IMR-90 (cell line): ENCODE results near the gene AHR. TPM values are rescaled to one million over a fixed set of nuclear protein-coding genes. Genes with fewer than 3 reads are reported as not detected.

Source experiments
- ATAC-seq: fragments of 200-7000 bp; cut with Tn5 transposase; 2 replicates; pipeline ENCODE4 v1.9.1; 2020; ENCODE audit warnings: low read depth, mild to moderate bottlenecking, moderate library complexity
- BruUV-seq: library from RNA; stranded (reverse); fragments of 400-500 nt; replicated peaks from 2 replicates; lab custom pipeline; 2021; lab: Mats Ljungman, UMichigan
- CTCF ChIA-PET: fragments of 300-600 bp; formaldehyde crosslinking; extraction: SDS; loops from one replicate; lab custom pipeline; 2021; ENCODE audit warnings: antibody characterized with exemption; lab: Yijun Ruan, JAX
- POLR2A ChIA-PET: fragments of 300-600 bp; sonication (Branson Sonifier 250); formaldehyde crosslinking; loops from one replicate; lab custom pipeline; 2022; ENCODE audit warnings: antibody characterized with exemption; ENCODE audit not compliant: unreplicated experiment; lab: Charles Lee
- DNase-seq: peaks from one replicate; pipeline ENCODE4 v3.0.0; 2013
- H2AFZ ChIP-seq: replicated peaks from 2 replicates; pipeline ENCODE3; 2013; ENCODE audit warnings: low read length, mild to moderate bottlenecking; ENCODE audit not compliant: poor library complexity
- H2AK5ac ChIP-seq: 2 replicates; pipeline ENCODE4 v1.6.1; 2013; ENCODE audit warnings: low read depth, low read length, inconsistent platforms
- H2AK9ac ChIP-seq: replicated peaks from 2 replicates; pipeline ENCODE3; 2013; ENCODE audit warnings: mild to moderate bottlenecking, low read depth, low read length, moderate library complexity; ENCODE audit not compliant: poor library complexity
- H2BK120ac ChIP-seq: 2 replicates; pipeline ENCODE4 v1.6.1; 2013; ENCODE audit warnings: low read depth, low read length, inconsistent platforms
- H2BK15ac ChIP-seq: 3 replicates; pipeline ENCODE4 v1.6.1; 2013; ENCODE audit warnings: low read depth, low read length, inconsistent platforms
- H2BK20ac ChIP-seq: 2 replicates; pipeline ENCODE4 v1.6.1; 2013; ENCODE audit warnings: low read depth, mild to moderate bottlenecking, inconsistent platforms, low read length, moderate library complexity
- H2BK5ac ChIP-seq: 2 replicates; pipeline ENCODE4 v1.6.1; 2013; ENCODE audit warnings: mild to moderate bottlenecking, low read depth, low read length, inconsistent platforms; ENCODE audit not compliant: poor library complexity, severe bottlenecking
- H3K14ac ChIP-seq: replicated peaks from 2 replicates; pipeline ENCODE4 v1.6.1; 2013; ENCODE audit warnings: low read depth, low read length, inconsistent platforms
- H3K18ac ChIP-seq: 2 replicates; pipeline ENCODE4 v1.6.1; 2013; ENCODE audit warnings: low read depth, low read length, control low read depth
- H3K23ac ChIP-seq: 2 replicates; pipeline ENCODE4 v1.6.1; 2013; ENCODE audit warnings: low read depth, low read length, inconsistent platforms
- H3K27ac ChIP-seq: 2 replicates; pipeline ENCODE4 v1.5.1; 2013; ENCODE audit warnings: mild to moderate bottlenecking, control low read depth, low read length; ENCODE audit not compliant: insufficient read depth
- H3K27me3 ChIP-seq: 2 replicates; pipeline ENCODE4 v1.6.1; 2013; ENCODE audit warnings: low read length; ENCODE audit not compliant: control insufficient read depth, insufficient read depth
- H3K36me3 ChIP-seq: 2 replicates; pipeline ENCODE4 v1.6.1; 2013; ENCODE audit warnings: low read length, mixed read lengths; ENCODE audit not compliant: control insufficient read depth, insufficient read depth
- H3K4ac ChIP-seq: 2 replicates; pipeline ENCODE4 v1.6.1; 2013; ENCODE audit warnings: low read depth, low read length, inconsistent platforms
- H3K4me1 ChIP-seq: 2 replicates; pipeline ENCODE4 v1.6.1; 2013; ENCODE audit warnings: low read length, mixed read lengths; ENCODE audit not compliant: control insufficient read depth, insufficient read depth
- H3K4me2 ChIP-seq: 2 replicates; pipeline ENCODE4 v1.6.1; 2013; ENCODE audit warnings: low read depth, mild to moderate bottlenecking, control low read depth, low read length, moderate library complexity
- H3K4me3 ChIP-seq: 2 replicates; pipeline ENCODE4 v1.5.1; 2013; ENCODE audit warnings: low read depth, mild to moderate bottlenecking, control low read depth, low read length, moderate library complexity; ENCODE audit not compliant: insufficient read depth
- H3K56ac ChIP-seq: 2 replicates; pipeline ENCODE4 v1.6.1; 2013; ENCODE audit warnings: low read length, inconsistent platforms; ENCODE audit not compliant: insufficient read depth; ENCODE audit errors: extremely low read depth
- H3K79me1 ChIP-seq, 2 experiments: 2 replicates each; pipeline ENCODE4 v1.6.1; 2013; ENCODE audit warnings: low read length in 2 of 2, inconsistent platforms in 1 of 2, low read depth in 1 of 2
- H3K9ac ChIP-seq: 2 replicates; pipeline ENCODE4 v1.6.1; 2013; ENCODE audit warnings: low read depth, low read length, control low read depth
- H3K9me1 ChIP-seq: 2 replicates; pipeline ENCODE4 v1.6.1; 2013; ENCODE audit warnings: low read length, inconsistent platforms; ENCODE audit not compliant: insufficient read depth
- H3K9me3 ChIP-seq: 2 replicates; pipeline ENCODE4 v1.6.1; 2013; ENCODE audit warnings: low read length; ENCODE audit not compliant: control insufficient read depth, insufficient read depth
- H4K20me1 ChIP-seq: 2 replicates; pipeline ENCODE4 v1.6.1; 2013; ENCODE audit warnings: low read length, inconsistent platforms; ENCODE audit not compliant: insufficient read depth
- H4K5ac ChIP-seq: 2 replicates; pipeline ENCODE4 v1.6.1; 2013; ENCODE audit warnings: mild to moderate bottlenecking, low read depth, low read length, control low read depth
- H4K8ac ChIP-seq, 2 experiments: 2 replicates each; pipeline ENCODE4 v1.6.1; 2013; ENCODE audit warnings: low read depth in 2 of 2, low read length in 2 of 2, control low read depth in 1 of 2, inconsistent platforms in 1 of 2
- H4K91ac ChIP-seq: 2 replicates; pipeline ENCODE4 v1.6.1; 2013; ENCODE audit warnings: low read depth, low read length, inconsistent platforms; ENCODE audit not compliant: insufficient read depth
- BHLHE40 ChIP-seq: fragments of 150-350 bp; IDR thresholded peaks from 2 replicates; pipeline ENCODE4 v1.6.1; 2016; ENCODE audit warnings: mild to moderate bottlenecking, low read depth, low read length
- CEBPB ChIP-seq: IDR thresholded peaks from 2 replicates; pipeline ENCODE4 v1.6.1; 2012; ENCODE audit warnings: low read depth, low read length, improper control_type of control experiment
- CHD1 ChIP-seq: IDR thresholded peaks from 2 replicates; pipeline ENCODE4 v1.6.1; 2012; ENCODE audit warnings: low read depth, low read length, improper control_type of control experiment
- FOS ChIP-seq: fragments of 150-350 bp; IDR thresholded peaks from 2 replicates; pipeline ENCODE4 v1.6.1; 2016; ENCODE audit warnings: low read depth, low read length
- MAFK ChIP-seq: IDR thresholded peaks from 2 replicates; pipeline ENCODE4 v1.6.1; 2012; ENCODE audit warnings: low read depth, low read length, improper control_type of control experiment
- MAZ ChIP-seq: IDR thresholded peaks from 2 replicates; pipeline ENCODE4 v1.6.1; 2012; ENCODE audit warnings: low read depth, mild to moderate bottlenecking, low read length, improper control_type of control experiment, moderate library complexity, borderline replicate concordance
- MXI1 ChIP-seq: IDR thresholded peaks from 2 replicates; pipeline ENCODE4 v1.6.1; 2012; ENCODE audit warnings: low read depth, mild to moderate bottlenecking, low read length, moderate library complexity, borderline replicate concordance
- NFE2L2 ChIP-seq: fragments of 150-350 bp; IDR thresholded peaks from 2 replicates; pipeline ENCODE4 v1.6.1; 2016; ENCODE audit warnings: low read depth, mild to moderate bottlenecking, low read length
- POLR2A ChIP-seq: IDR thresholded peaks from 2 replicates; pipeline ENCODE4 v1.6.1; 2012; ENCODE audit warnings: mild to moderate bottlenecking, low read depth, low read length
- RAD21 ChIP-seq: IDR thresholded peaks from 2 replicates; pipeline ENCODE4 v1.6.1; 2012; ENCODE audit warnings: low read length, improper control_type of control experiment
- RCOR1 ChIP-seq: IDR thresholded peaks from 2 replicates; pipeline ENCODE4 v1.6.1; 2012; ENCODE audit warnings: mild to moderate bottlenecking, low read length, improper control_type of control experiment; ENCODE audit not compliant: insufficient replicate concordance
- RFX5 ChIP-seq: IDR thresholded peaks from 2 replicates; pipeline ENCODE4 v1.8.0; 2012; ENCODE audit warnings: low read depth, mild to moderate bottlenecking, low read length, moderate library complexity
- SMC3 ChIP-seq: fragments of 150-350 bp; IDR thresholded peaks from 2 replicates; pipeline ENCODE4 v1.6.1; 2016; ENCODE audit warnings: low read depth, mild to moderate bottlenecking, antibody characterized with exemption, low read length, moderate library complexity
- USF2 ChIP-seq: fragments of 150-350 bp; IDR thresholded peaks from 2 replicates; pipeline ENCODE4 v1.6.1; 2017; ENCODE audit warnings: mild to moderate bottlenecking, antibody characterized with exemption, low read length, low read depth
- WGBS, 2 experiments: methylation state at CpG; one replicate each; pipeline versions ENCODE4 v1.1.5 to v1.1.7; 2013; ENCODE audit warnings: missing lambda C conversion rate in 2 of 2; ENCODE audit not compliant: insufficient read length in 1 of 2; ENCODE audit errors: extremely low coverage in 2 of 2; 5-methylcytosine and 5-hydroxymethylcytosine counted together
- dilution Hi-C: fragments of 300-500 bp; cut with HindIII; formaldehyde crosslinking; loops from one replicate; pipeline ENCODE4 v1.14.3; 2018; ENCODE audit warnings: low sequenced_read_pairs; ENCODE audit not compliant: unreplicated experiment
- in situ Hi-C: fragments of 300-500 bp; cut with MboI; formaldehyde crosslinking; loops from 3 replicates; pipeline ENCODE4 v1.14.3; 2019; ENCODE audit warnings: low sequenced_read_pairs, inconsistent platforms, mixed read lengths
- intact Hi-C: fragments of 100-400 bp; cut with micrococcal nuclease; formaldehyde crosslinking; loops from 2 replicates; pipeline ENCODE4 v1.10.0; 2022
- polyA plus RNA-seq, 3 experiments: library from polyadenylated mRNA; depleted of rRNA; stranded (reverse); fragments of >200 nt; gene quantifications; 2 replicates each; pipeline ENCODE4 v1.2.3, GENCODE V29; 2012; ENCODE audit warnings: low replicate concordance in 1 of 3
- total RNA-seq: library from RNA; depleted of rRNA; stranded (reverse); fragments of >200 nt; gene quantifications from 2 replicates; pipeline ENCODE4 v1.2.3, GENCODE V29; 2012
- TF ChIP-seq, protein P1 (sequence below): conservative IDR thresholded peaks from 2 replicates; pipeline ENCODE4 v1.5.1; 2012; ENCODE audit warnings: mild to moderate bottlenecking, low read depth, low read length, improper control_type of control experiment
- TF ChIP-seq, protein P2 (sequence below): fragments of 150-350 bp; IDR thresholded peaks from 2 replicates; pipeline ENCODE4 v1.6.1; 2016; ENCODE audit warnings: low read depth, mild to moderate bottlenecking, low read length, moderate library complexity, borderline replicate concordance

Gene AHR
- total and polyA plus RNA-seq, 2 of the 4 experiments (the other 2 are of a cell fraction): 6.9 to 55.2 TPM

- Histone ChIP-seq H4K20me1 (no peaks in the 10 kb centered on the region), H3K23ac (no peak overlapping the region), H3K9me1 (peaks cover 17% of the 10 kb centered on the region), H4K91ac (no peak overlapping the region), H3K9ac (no peak overlapping the region), H3K27ac (no peak overlapping the region), H3K4me2 (no peak overlapping the region), H3K4me3 (no peak overlapping the region), H3K4ac (no peak overlapping the region), H4K5ac (no peak overlapping the region), H3K9me3 (peaks cover 2% of the 10 kb centered on the region; the same call in 1 of the 2 replicates), H3K56ac (no peak overlapping the region), H2BK20ac (no peak overlapping the region), H3K18ac (no peak overlapping the region), H3K4me1 (peaks cover 21% of the 10 kb centered on the region), H2BK120ac (no peak overlapping the region; the same call in 1 of the 2 replicates), H2BK5ac (no peak overlapping the region), H3K27me3 (no peaks in the 10 kb centered on the region), H4K8ac (no peak overlapping the region), H3K14ac (no peak overlapping the region), H2BK15ac (peak overlapping the region; percentile 44; the same call in 1 of the 3 replicates), H2AK5ac (no peak overlapping the region), H3K36me3 (no peaks in the 10 kb centered on the region), H3K79me1 (peaks cover 0 to 5% of the 10 kb centered on the region in 2 experiments; a peak in 1 of 4 replicates), H2AK9ac (no peak overlapping the region), H2AFZ (no peak overlapping the region)
- BruUV-seq: no TSS peak
- no CpG with 5 or more reads among the region's 1 CpG for WGBS, 2 experiments
- dilution Hi-C loops (no loop called here), intact Hi-C loops (no loop called here), in situ Hi-C loops (no loop called here)
- no peak for TF ChIP-seq SMC3
- no peak for TF ChIP-seq FOS
- TF ChIP-seq MAFK: no peak
- TF ChIP-seq RCOR1: no peak
- no peak for TF ChIP-seq MAZ
- TF ChIP-seq CHD1: no peak
- TF ChIP-seq CEBPB: no peak
- no peak for TF ChIP-seq BHLHE40
- TF ChIP-seq RAD21: no peak
- no peak for TF ChIP-seq USF2
- TF ChIP-seq POLR2A: no peak
- TF ChIP-seq RFX5: no peak
- TF ChIP-seq, protein P1, sequence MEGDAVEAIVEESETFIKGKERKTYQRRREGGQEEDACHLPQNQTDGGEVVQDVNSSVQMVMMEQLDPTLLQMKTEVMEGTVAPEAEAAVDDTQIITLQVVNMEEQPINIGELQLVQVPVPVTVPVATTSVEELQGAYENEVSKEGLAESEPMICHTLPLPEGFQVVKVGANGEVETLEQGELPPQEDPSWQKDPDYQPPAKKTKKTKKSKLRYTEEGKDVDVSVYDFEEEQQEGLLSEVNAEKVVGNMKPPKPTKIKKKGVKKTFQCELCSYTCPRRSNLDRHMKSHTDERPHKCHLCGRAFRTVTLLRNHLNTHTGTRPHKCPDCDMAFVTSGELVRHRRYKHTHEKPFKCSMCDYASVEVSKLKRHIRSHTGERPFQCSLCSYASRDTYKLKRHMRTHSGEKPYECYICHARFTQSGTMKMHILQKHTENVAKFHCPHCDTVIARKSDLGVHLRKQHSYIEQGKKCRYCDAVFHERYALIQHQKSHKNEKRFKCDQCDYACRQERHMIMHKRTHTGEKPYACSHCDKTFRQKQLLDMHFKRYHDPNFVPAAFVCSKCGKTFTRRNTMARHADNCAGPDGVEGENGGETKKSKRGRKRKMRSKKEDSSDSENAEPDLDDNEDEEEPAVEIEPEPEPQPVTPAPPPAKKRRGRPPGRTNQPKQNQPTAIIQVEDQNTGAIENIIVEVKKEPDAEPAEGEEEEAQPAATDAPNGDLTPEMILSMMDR: no peak
- no peak for TF ChIP-seq NFE2L2
- TF ChIP-seq, protein P2, sequence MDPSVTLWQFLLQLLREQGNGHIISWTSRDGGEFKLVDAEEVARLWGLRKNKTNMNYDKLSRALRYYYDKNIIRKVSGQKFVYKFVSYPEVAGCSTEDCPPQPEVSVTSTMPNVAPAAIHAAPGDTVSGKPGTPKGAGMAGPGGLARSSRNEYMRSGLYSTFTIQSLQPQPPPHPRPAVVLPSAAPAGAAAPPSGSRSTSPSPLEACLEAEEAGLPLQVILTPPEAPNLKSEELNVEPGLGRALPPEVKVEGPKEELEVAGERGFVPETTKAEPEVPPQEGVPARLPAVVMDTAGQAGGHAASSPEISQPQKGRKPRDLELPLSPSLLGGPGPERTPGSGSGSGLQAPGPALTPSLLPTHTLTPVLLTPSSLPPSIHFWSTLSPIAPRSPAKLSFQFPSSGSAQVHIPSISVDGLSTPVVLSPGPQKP: no peak
- TF ChIP-seq MXI1: no peak
- DNase-seq (no peak), ATAC-seq (no peak)
- POLR2A ChIA-PET: interaction anchor here (0.6 kb wide), 1 partner anchor 369 kb away, joined by 3 read pairs; no protein-coding TSS in a partner anchor
- CTCF ChIA-PET: interaction anchor here (0.9 to 1.0 kb wide), 2 partner anchors 25 to 65 kb away, joined by 3 read pairs; no protein-coding TSS in a partner anchor
These were observed 67.3 kb downstream of the AHR start for GRCh38 chr7:17365775-17366174.
